CD4-positive, alpha-beta T cell treated with Interferon gamma for 1 hour (primary cell): ENCODE data around the gene ZSWIM4.

Experiments used
- DNase-seq: peaks from one replicate; pipeline ENCODE4 v3.0.0-alpha.2; 2020

Gene ZSWIM4

GRCh38 chr19:13813147-13813546 lies 17.9 kb downstream of the ZSWIM4 start:
- DNase-seq = no peak

DNA sequence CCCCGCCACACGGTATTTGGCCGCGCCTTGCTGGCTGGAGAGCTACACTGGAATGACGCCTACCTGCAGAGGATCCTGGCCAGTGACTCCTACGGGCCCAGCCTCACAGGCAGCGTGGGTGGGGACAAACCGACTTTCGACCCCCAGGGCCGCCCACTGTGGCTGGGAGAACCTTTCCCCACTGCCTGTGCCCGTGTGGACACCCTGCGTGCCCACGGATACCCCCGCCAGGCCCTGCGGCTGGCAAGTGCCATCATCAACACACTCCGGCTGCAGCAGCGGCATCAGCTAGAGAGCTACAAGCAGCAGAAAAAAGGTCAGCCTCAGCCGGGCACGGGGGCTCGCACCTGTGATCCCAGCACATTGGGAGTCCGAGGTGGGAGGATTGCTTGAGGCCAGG lies 19.3 kb downstream of the ZSWIM4 start:
- no peak for DNase-seq

- DNase-seq = peak; percentile 27
Observed at GRCh38 chr19:13817018-13817614, 21.9 kb downstream of the ZSWIM4 start.

GRCh38 chr19:13817615-13818371 lies 22.6 kb downstream of the ZSWIM4 start:
- DNase-seq = peak; percentile 68

GRCh38 chr19:13819238-13819637 lies 24.0 kb downstream of the ZSWIM4 start:
- no peak for DNase-seq

GRCh38 chr19:13821292-13821691 lies 26.0 kb downstream of the ZSWIM4 start:
- DNase-seq = no peak

GRCh38 chr19:13823256-13823655 lies 28.0 kb downstream of the ZSWIM4 start:
- no peak for DNase-seq

GRCh38 chr19:13823901-13824300 lies 28.7 kb downstream of the ZSWIM4 start:
- no peak for DNase-seq

DNA sequence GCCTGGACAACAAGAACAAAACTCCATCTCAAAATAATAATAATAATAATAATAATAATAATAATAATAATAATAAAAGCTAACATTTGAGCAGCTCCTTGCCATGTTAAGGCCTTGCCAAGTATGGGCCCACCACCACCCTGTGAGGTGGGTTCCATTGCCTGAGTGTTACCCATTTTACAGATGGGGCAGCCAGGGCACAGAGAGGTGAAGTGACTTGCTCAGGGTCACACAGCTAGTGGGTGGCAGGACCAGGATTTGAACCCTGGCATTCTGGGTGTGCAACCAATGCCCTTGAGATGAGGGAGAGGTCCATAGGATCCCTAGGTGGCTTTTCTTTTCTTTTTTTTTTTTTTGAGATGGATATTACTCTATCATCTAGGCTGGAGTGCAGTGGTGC lies 29.5 kb downstream of the ZSWIM4 start:
- no peak for DNase-seq

DNA sequence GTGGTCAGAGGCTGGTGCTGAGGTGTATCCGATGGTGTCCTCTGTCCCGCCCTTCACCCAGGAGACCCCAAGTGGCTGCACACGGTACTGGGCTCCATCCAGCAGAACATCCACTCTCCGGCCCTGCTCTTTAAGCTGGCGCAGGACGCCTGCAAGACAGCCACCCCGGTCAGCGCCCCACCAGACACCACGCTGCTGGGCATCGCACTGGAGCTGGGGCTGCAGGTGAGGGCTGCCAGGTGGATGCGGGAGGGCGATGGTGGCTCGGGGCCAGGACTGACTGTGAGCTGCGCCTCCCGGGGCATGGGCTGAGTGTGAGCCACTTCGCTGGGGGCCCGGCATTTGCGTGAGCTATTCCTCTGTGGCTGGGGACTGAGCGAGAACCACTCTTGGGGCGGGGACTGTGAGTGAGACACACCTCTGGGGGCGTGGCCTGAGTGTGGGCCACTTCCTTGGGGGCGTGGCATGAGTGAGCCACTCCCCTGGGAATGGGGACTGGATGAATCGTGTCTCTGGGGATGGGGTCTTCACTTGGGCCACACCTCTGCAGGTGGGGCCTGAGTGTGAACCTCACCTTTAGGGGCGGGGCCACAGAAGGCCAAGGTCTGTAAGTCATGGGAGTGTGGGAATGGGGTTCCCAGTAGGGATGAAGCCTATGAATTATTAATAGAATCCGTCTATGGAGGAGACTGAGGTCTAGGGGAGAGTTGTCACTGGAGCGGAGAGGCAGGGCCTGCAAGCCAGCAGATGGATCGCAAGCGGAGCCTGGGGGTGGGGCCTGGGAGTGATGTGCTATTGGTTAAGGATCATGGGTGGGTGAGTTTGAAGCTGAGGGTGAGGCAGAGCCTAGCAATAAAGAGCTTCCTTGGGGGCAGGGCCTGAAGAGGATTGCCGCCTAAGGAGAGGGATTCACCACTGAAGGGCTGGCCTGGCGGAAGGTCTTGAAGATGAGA lies 30.5 kb downstream of the ZSWIM4 start:
- no peak for DNase-seq

DNA sequence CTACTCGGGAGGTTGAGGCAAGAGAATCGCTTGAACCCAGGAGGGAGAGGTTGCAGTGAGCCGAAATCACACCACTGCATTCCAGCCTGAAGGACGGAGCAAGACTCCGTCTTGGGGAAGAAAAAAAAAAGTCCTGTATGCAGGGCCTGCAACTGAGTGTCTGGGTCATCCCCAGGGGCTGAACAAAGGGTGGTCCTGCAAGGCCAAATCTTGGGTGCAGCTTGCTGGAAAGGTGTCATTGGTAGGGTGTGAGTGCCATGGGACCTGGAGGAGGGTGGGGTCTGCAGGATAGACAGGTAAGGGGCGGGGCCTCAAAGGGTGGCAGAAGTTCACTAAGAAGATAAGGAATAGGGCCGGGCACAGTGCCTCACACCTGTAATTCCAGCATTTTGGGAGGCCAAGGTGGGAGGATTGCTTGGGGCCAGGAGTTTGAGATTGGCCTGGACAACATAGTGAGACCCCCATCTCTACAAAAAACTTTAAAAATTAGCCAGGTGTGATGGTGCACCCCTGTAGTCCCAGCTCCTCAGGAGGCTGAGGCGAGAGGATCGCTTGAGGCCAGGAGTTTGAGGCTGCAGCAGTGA lies 31.5 kb downstream of the ZSWIM4 start:
- DNase-seq = no peak

- no peak for DNase-seq
Observed at GRCh38 chr19:13827656-13828055, 32.4 kb downstream of the ZSWIM4 start.

- peak; percentile 54 for DNase-seq
Observed at GRCh38 chr19:13830114-13830740, 35.0 kb downstream of the ZSWIM4 start.

GRCh38 chr19:13830741-13831536 lies 35.7 kb downstream of the ZSWIM4 start:
- peak; percentile 74 for DNase-seq

DNA sequence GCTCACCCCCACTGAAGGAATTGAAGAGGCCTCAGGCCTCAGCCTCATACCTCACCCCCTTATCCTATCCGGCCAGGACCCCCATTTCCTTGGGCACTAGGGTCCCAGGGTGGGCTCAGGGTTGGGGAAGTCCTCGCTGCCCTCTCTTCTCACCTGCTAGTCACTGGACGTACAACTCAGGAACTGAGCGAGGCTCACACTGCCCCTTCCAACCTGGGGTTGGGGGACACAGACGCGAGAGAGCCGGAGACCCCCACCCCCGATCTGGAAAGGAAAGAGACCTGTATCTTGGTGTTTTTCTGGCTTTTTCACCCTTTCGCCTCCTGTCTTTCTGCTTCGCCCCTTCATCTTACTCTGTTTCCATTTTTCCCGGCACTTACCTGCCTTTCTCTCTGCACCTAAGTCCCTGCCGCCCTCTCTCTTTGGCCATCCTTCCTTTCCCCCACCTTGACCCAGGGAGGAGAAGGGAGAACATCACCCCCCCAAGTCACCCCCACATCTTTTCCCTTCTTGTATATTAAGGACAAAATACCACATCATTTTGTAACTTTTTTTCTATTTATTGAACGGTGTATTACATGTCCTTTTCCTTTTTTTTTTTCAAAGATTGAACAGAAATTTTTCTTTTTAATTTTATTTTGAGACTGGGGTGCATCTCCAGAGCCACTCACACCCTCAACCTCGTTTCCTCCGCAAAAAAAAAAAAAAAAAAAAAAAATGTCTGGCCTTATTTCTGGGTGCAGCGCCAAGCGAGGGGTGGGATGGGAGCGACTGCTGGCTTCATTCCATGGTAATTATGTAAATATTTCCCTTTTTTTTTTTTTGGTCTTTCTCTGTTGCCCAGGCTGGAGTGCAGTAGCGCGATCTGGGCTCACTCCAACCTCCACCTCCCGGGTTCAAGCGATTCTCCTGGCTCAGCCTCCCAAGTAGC lies 36.6 kb downstream of the ZSWIM4 start:
- DNase-seq = peak; percentile 71

- DNase-seq = peak; percentile 96
Observed at GRCh38 chr19:13833330-13834243, 38.3 kb downstream of the ZSWIM4 start.

DNA sequence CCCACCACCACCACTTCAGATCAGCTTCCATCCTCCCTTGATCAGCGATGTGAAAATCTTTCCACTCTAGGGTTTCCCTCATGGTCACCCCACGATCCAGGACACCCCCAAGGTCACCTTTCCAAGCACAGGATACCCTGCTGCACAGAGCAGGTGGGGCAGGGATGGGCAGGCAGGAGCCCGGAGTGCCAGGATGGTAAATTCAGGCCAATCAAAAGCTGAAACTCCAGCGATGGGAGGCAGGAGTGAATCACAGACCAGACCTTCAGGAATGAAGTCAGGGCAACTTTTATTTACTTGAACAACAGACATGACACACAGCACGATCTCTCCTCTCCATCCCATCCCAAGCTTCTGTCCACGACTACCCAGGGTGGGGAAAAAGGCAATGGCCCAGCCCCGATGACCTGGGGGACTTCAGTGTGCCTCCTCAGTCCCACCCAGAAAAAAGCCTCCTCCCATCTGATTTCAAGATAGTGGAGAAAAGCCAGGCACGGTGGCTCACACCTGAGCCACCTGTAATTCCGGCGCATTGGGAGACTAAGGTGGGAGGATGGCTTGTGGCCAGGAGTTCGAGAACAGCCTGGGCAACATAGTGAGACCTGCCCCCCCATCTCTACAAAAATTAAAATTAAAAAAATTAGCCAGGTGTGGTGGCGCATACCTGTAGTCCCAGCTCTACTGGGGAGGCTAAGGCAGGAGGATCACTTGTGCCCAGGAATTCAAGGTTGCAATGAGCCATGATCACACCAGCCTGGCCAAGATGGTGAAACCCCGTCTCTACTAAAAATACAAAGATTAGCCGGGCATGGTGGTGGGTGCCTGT lies 39.2 kb downstream of the ZSWIM4 start:
- peak; percentile 38 for DNase-seq
